Esophagus muscularis mucosa (tissue), 4 donors: Measurements from ENCODE around the gene PRKN. TPM values are rescaled to one million over a fixed set of nuclear protein-coding genes. Genes with fewer than 3 reads are reported as not detected.

Experiments used
- DNase-seq: peaks from one replicate; pipeline ENCODE4 v3.0.0-alpha.2; 2017; ENCODE audit errors: extremely low spot score
- H3K27ac ChIP-seq, 4 donors: fragments of 200-600 bp; sonication (generic); replicated peaks in 1 of 4; 1 replicate in 3 of 4; 2 replicates in 1 of 4; pipeline ENCODE4 v1.5.1; 2016 to 2019; ENCODE audit warnings: mild to moderate bottlenecking in 1 of 4
- H3K27me3 ChIP-seq, 4 donors: fragments of 200-600 bp; sonication (generic); one replicate each; pipeline versions ENCODE4 v1.5.1 to v1.6.0; 2016 to 2019
- H3K36me3 ChIP-seq, 4 donors: fragments of 200-600 bp; sonication (generic); one replicate each; pipeline ENCODE4 v1.5.1; 2016 to 2019
- H3K4me1 ChIP-seq, 4 donors: fragments of 200-600 bp; sonication (generic); one replicate each; pipeline ENCODE4 v1.5.1; 2016 to 2019
- H3K4me3 ChIP-seq, 4 donors: fragments of 200-600 bp; sonication (generic); 1 replicate in 2 of 4; 2 replicates in 2 of 4; pipeline ENCODE4 v1.5.1; 2016 to 2019; ENCODE audit warnings: mild to moderate bottlenecking in 4 of 4, moderate library complexity in 1 of 4
- H3K9me3 ChIP-seq, 4 donors: fragments of 200-600 bp; sonication (generic); 1 replicate in 3 of 4; 2 replicates in 1 of 4; pipeline ENCODE4 v1.5.1; 2016 to 2019
- EP300 ChIP-seq: sonication (generic); formaldehyde crosslinking; IDR thresholded peaks from one replicate; pipeline ENCODE4 v1.6.1; 2017; ENCODE audit warnings: antibody characterized with exemption
- POLR2A ChIP-seq: fragments of 450-650 bp; IDR thresholded peaks from one replicate; pipeline ENCODE4 v1.6.1; 2017; ENCODE audit warnings: antibody characterized with exemption, moderate library complexity, mild to moderate bottlenecking, low read depth
- POLR2AphosphoS5 ChIP-seq, 2 donors: sonication (generic); formaldehyde crosslinking; IDR thresholded peaks; one replicate each; pipeline ENCODE4 v1.6.1; 2017; ENCODE audit warnings: antibody characterized with exemption in 2 of 2
- WGBS: methylation state at CpG from one replicate; pipeline ENCODE4 v1.1.5; 2018; 5-methylcytosine and 5-hydroxymethylcytosine counted together
- intact Hi-C: fragments of 100-400 bp; cut with DNase I; formaldehyde crosslinking; loops from one replicate; pipeline ENCODE4 v1.15.1; 2023
- total RNA-seq, 4 donors: library from RNA; depleted of rRNA; stranded (reverse); fragments of >200 nt; gene quantifications; one replicate each; pipeline versions ENCODE4 v1.1.0 to v1.2.1, GENCODE V29; 2016
- TF ChIP-seq, protein P1 (sequence below), 3 experiments: fragments of 200-600 bp in 2 of 3; fragments of 450-650 bp in 1 of 3; sonication (generic) in 2 of 3; IDR thresholded peaks; one replicate each; pipeline ENCODE4 v1.5.1; 2017 to 2019; ENCODE audit warnings: antibody characterized with exemption in 3 of 3, mild to moderate bottlenecking in 2 of 3, moderate library complexity in 1 of 3

PRKN gene
- total RNA-seq, 4 donors from 2014 or later, result 9.6 to 14.5 (median 10.8) TPM

DNA sequence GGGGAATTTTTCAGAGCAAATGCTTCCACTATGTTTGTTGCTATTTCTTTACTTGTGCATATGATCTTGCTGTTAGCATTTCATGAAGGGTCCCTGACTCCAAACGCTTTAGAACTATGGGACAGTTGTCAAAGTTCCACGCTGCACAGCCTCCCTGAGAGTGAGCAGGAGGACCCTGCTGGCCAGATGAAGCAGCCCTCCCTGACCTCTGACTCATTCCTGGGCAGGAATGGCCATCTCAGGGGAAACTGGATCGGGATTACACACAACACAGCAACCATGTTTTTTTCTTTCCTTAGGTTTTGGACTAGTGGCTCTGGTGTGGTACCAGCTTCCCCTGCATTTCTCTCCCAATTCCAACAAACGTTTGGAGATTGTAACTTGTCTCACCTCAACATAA is 742.9 kb downstream of the PRKN start:
- TF ChIP-seq, protein P1, sequence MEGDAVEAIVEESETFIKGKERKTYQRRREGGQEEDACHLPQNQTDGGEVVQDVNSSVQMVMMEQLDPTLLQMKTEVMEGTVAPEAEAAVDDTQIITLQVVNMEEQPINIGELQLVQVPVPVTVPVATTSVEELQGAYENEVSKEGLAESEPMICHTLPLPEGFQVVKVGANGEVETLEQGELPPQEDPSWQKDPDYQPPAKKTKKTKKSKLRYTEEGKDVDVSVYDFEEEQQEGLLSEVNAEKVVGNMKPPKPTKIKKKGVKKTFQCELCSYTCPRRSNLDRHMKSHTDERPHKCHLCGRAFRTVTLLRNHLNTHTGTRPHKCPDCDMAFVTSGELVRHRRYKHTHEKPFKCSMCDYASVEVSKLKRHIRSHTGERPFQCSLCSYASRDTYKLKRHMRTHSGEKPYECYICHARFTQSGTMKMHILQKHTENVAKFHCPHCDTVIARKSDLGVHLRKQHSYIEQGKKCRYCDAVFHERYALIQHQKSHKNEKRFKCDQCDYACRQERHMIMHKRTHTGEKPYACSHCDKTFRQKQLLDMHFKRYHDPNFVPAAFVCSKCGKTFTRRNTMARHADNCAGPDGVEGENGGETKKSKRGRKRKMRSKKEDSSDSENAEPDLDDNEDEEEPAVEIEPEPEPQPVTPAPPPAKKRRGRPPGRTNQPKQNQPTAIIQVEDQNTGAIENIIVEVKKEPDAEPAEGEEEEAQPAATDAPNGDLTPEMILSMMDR (IDR thresholded peaks at IDR 0.05), result no peak
- TF ChIP-seq POLR2A, result no peak
- no peak for TF ChIP-seq POLR2AphosphoS5 (IDR thresholded peaks at IDR 0.05)
- no peak for TF ChIP-seq EP300
- no peak overlapping the region for H3K27ac ChIP-seq
- intact Hi-C loops, result no loop called here
- H3K4me1 ChIP-seq, result no peaks in the 10 kb centered on the region
- no peaks in the 10 kb centered on the region for H3K36me3 ChIP-seq
- peaks cover 0 to 5% (median 0%) of the 10 kb centered on the region in 4 donors for H3K9me3 ChIP-seq
- WGBS, result 72% methylated on average over 3 of the region's 4 CpGs
- H3K4me3 ChIP-seq, result no peak overlapping the region
- DNase-seq, result no peak
- H3K27me3 ChIP-seq, result no peaks in the 10 kb centered on the region

DNA sequence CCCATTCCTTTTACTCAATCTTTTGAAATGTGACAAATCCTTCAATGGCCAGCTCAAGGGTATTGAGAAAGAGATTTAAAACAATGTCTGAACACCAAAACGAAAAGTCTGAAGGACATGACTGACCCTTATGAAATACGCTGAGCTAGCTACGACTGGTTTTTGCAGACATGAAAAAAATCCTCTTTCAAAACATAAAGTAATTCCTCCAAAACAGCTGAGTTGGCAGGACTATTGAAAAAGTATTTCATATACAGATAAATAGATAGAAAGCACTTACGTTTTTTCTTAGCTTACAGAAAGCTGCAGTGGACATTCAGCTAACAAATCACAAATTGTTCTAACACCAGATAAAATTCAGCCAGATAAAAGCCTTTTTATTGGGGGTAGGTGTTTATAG is 751.0 kb downstream of the PRKN start:
- Histone ChIP-seq H3K27me3 (no peaks in the 10 kb centered on the region), H3K27ac (no peak overlapping the region), H3K4me3 (no peak overlapping the region), H3K36me3 (no peaks in the 10 kb centered on the region), H3K4me1 (no peaks in the 10 kb centered on the region), H3K9me3 (no peaks in the 10 kb centered on the region)
- intact Hi-C loops, result no loop called here
- no peak for TF ChIP-seq EP300
- TF ChIP-seq POLR2A, result no peak
- no peak for TF ChIP-seq POLR2AphosphoS5 (IDR thresholded peaks at IDR 0.05)
- TF ChIP-seq, protein P1 (IDR thresholded peaks at IDR 0.05), result no peak
- WGBS, result 90% methylated on average over 4 of the region's 4 CpGs
- DNase-seq, result no peak

DNA sequence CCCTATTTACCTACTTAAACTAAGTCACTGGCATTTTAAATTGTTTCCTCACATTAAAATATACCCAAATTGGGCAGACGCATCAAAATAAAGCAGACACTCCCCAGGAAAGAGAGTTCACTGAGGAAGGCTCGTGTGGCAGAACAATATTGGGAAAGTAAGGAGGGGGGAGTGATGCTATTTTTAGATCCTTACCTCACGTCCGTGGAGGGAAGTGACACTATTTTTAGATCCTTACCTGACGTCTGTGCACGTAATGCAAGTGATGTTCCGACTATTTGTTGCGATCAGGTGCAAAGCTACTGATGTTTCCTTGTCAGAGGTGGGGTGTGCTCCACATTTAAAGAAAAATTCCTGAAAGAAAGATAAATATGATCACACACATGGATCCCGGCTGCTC is 754.5 kb downstream of the PRKN start:
- Histone ChIP-seq H3K36me3 (no peaks in the 10 kb centered on the region), H3K4me3 (no peak overlapping the region), H3K4me1 (no peaks in the 10 kb centered on the region), H3K9me3 (no peaks in the 10 kb centered on the region), H3K27ac (no peak overlapping the region), H3K27me3 (no peaks in the 10 kb centered on the region)
- no peak for TF ChIP-seq EP300
- no peak for TF ChIP-seq POLR2AphosphoS5 (IDR thresholded peaks at IDR 0.05)
- no peak for TF ChIP-seq POLR2A
- TF ChIP-seq, protein P1 (IDR thresholded peaks at IDR 0.05), result no peak
- intact Hi-C loops, result no loop called here
- WGBS, result 73% methylated on average over 9 of the region's 9 CpGs
- no peak for DNase-seq

DNA sequence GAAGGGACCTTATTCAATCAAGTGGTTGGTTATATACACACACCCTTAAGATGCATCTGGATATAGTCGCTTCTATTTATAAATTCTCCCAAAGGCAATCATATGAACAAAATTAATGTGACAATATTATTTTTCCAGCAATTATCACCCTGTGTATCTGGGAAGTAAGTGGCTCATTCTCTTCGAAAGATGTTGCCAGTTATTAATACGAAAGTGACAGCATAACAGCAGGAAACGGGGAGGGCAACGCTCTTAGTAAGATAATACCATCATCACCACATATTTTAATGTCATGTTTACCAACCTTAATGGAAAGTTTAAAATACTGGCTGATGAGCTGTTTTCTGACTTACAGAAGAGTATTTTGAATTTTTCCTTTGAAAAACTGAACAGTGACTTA is 756.5 kb downstream of the PRKN start:
- WGBS, result 67% methylated on average over 5 of the region's 5 CpGs
- no peak overlapping the region for H3K4me3 ChIP-seq
- no peaks in the 10 kb centered on the region for H3K27me3 ChIP-seq
- intact Hi-C loops, result no loop called here
- no peaks in the 10 kb centered on the region for H3K9me3 ChIP-seq
- H3K4me1 ChIP-seq, result no peaks in the 10 kb centered on the region
- TF ChIP-seq, protein P1 (IDR thresholded peaks at IDR 0.05), result no peak
- TF ChIP-seq EP300 (no peak), POLR2A (no peak), POLR2AphosphoS5 (IDR thresholded peaks at IDR 0.05) (no peak)
- H3K27ac ChIP-seq, result no peak overlapping the region
- DNase-seq, result no peak
- no peaks in the 10 kb centered on the region for H3K36me3 ChIP-seq

DNA sequence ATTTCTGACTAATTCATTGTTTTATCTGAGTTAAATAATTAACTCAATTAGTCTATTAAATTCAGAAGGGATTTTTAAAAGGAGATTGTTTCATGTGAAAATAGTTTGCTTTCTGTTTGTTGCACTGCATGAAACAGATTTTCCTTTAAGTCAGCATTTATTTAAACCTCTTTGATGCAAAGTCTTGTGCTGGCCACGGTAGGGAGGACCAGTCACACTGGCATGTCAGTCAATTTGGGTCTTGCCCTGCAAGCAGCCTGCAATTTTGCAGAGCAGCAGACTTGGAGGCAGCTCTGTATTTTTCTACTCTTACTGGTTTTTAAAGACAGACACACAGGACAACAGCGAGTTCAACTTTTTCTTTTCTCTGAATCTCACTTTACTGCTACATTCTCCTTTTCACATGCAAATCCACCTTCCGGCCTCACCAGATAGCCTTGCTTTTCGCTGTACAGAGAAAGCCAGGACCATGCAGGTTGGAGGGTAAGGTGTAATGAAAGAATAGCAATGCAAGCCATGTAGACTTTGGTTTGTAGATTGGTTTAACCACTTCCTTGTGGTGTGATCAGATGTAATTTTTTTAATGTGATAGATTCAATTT is 763.8 kb downstream of the PRKN start:
- Histone ChIP-seq H3K9me3 (no peaks in the 10 kb centered on the region), H3K36me3 (no peaks in the 10 kb centered on the region), H3K27me3 (no peaks in the 10 kb centered on the region), H3K27ac (no peak overlapping the region), H3K4me3 (no peak overlapping the region), H3K4me1 (no peaks in the 10 kb centered on the region)
- 73% methylated on average over 4 of the region's 4 CpGs for WGBS
- DNase-seq, result no peak
- TF ChIP-seq EP300, result no peak
- TF ChIP-seq, protein P1 (IDR thresholded peaks at IDR 0.05), result no peak
- TF ChIP-seq POLR2AphosphoS5 (IDR thresholded peaks at IDR 0.05), result no peak
- no peak for TF ChIP-seq POLR2A
- intact Hi-C loops, result no loop called here
